ENCODE measurements around the gene MAGI2.

DNA sequence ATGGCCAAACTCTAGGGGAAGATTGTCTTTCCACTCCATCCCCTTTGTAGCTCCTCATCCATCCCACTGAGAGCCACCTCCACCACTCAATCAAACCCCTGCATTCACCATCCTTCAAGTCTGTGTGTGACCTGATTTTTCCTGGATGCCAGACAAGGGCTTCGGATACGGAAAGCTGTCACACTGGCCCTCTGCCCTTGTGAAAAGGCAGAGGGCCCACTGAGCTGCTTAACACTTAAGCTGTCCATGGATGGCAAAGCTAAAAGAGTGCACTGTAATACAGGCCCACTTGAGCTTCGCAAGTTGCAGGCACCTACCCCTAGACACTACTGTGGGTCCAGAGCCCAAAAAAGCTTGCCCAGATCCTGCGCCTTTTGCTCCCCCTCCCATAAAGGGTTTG is 237.2 kb downstream of the MAGI2 start:
- TF ChIP-seq, protein P1, sequence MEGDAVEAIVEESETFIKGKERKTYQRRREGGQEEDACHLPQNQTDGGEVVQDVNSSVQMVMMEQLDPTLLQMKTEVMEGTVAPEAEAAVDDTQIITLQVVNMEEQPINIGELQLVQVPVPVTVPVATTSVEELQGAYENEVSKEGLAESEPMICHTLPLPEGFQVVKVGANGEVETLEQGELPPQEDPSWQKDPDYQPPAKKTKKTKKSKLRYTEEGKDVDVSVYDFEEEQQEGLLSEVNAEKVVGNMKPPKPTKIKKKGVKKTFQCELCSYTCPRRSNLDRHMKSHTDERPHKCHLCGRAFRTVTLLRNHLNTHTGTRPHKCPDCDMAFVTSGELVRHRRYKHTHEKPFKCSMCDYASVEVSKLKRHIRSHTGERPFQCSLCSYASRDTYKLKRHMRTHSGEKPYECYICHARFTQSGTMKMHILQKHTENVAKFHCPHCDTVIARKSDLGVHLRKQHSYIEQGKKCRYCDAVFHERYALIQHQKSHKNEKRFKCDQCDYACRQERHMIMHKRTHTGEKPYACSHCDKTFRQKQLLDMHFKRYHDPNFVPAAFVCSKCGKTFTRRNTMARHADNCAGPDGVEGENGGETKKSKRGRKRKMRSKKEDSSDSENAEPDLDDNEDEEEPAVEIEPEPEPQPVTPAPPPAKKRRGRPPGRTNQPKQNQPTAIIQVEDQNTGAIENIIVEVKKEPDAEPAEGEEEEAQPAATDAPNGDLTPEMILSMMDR (conservative IDR thresholded peaks at IDR 0.05; ENCODE audit: low read length) = no peak
- no peak for TF ChIP-seq EZH2phosphoT487 (IDR thresholded peaks at IDR 0.05; ENCODE audit: borderline replicate concordance)

Data from Loucy (cell line).